HCT116 (cell line): Measurements from ENCODE around the gene SPTBN1. TPM values are rescaled to one million over a fixed set of nuclear protein-coding genes. Genes with fewer than 3 reads are reported as not detected.

ENCODE experiments used
- ATAC-seq: fragments of 200-7000 bp; cut with Tn5 transposase; 2 replicates; pipeline ENCODE4 v1.9.1; 2020; ENCODE audit warnings: mild to moderate bottlenecking, moderate library complexity
- BruUV-seq: library from RNA; stranded (reverse); fragments of 400-500 nt; replicated peaks from 2 replicates; lab custom pipeline; 2021; lab: Mats Ljungman, UMichigan
- CTCF ChIA-PET: fragments of 300-600 bp; sonication (Branson Sonifier 250); formaldehyde crosslinking; loops from one replicate; lab custom pipeline; 2021; ENCODE audit warnings: antibody characterized with exemption; lab: Charles Lee
- POLR2A ChIA-PET: fragments of 300-600, 350-600 bp; sonication (Branson Sonifier 250); formaldehyde crosslinking; loops from one replicate; lab custom pipeline; 2021; ENCODE audit warnings: antibody characterized with exemption; lab: Charles Lee
- RAD21 ChIA-PET, 2 experiments: fragments of 300-600 bp; sonication (Branson Sonifier 250); formaldehyde crosslinking; loops; one replicate each; lab custom pipeline; 2023; ENCODE audit warnings: low total read pairs in 2 of 2; ENCODE audit not compliant: uncharacterized antibody in 2 of 2, unreplicated experiment in 2 of 2, low non-redundant PET in 1 of 2; lab: Charles Lee
- DNase-seq: peaks from one replicate; pipeline ENCODE4 v3.0.0-alpha.2; 2010; ENCODE audit warnings: low read depth, low spot score
- H2AFZ ChIP-seq: fragments of 200-600 bp; shearing (Covaris generic), sonication (generic); 2 replicates; pipeline ENCODE4 v1.6.1; 2017; ENCODE audit warnings: low read depth, mixed run types, mixed read lengths, antibody characterized with exemption, low read length; ENCODE audit not compliant: poor library complexity, severe bottlenecking
- H3K27ac ChIP-seq: 2 replicates; pipeline ENCODE4 v1.5.1; 2012; ENCODE audit warnings: low read depth, low read length
- H3K27me3 ChIP-seq: fragments of 200-600 bp; sonication (generic); 2 replicates; pipeline ENCODE4 v1.6.1; 2016; ENCODE audit warnings: mixed run types, low read length, mixed read lengths; ENCODE audit not compliant: insufficient read depth
- H3K36me3 ChIP-seq, 2 experiments: fragments of 200-500 bp in 1 of 2; fragments of 200-600 bp in 1 of 2; sonication (Bioruptor generic) in 1 of 2; sonication (generic) in 1 of 2; 2 replicates each; pipeline versions ENCODE4 v1.5.1 to v1.6.1; 2014 to 2016; ENCODE audit warnings: low read length in 2 of 2, inconsistent platforms in 1 of 2, mixed read lengths in 1 of 2, mixed run types in 1 of 2; ENCODE audit not compliant: insufficient read depth in 2 of 2, control insufficient read depth in 1 of 2
- H3K4me1 ChIP-seq, 2 experiments: fragments of 200-600 bp in 1 of 2; sonication (generic) in 1 of 2; 2 replicates each; pipeline versions ENCODE4 v1.5.1 to v1.6.1; 2012 to 2017; ENCODE audit warnings: low read length in 2 of 2, inconsistent platforms in 1 of 2, mild to moderate bottlenecking in 1 of 2, mixed read lengths in 1 of 2, mixed run types in 1 of 2, moderate library complexity in 1 of 2; ENCODE audit not compliant: insufficient read depth in 2 of 2, control insufficient read depth in 1 of 2
- H3K4me2 ChIP-seq: fragments of 200-600 bp; sonication (generic); 2 replicates; pipeline ENCODE4 v1.6.1; 2017; ENCODE audit warnings: mixed run types, low read length, mixed read lengths
- H3K4me3 ChIP-seq, 2 experiments: fragments of 200-600 bp in 1 of 2; sonication (generic) in 1 of 2; replicated peaks in 1 of 2; 2 replicates each; pipeline ENCODE4 v1.5.1; 2011 to 2016; ENCODE audit warnings: low read length in 2 of 2, control low read depth in 1 of 2, low read depth in 1 of 2, mild to moderate bottlenecking in 1 of 2, mixed read lengths in 1 of 2, mixed run types in 1 of 2
- H3K79me2 ChIP-seq: fragments of 200-600 bp; sonication (generic); 2 replicates; pipeline ENCODE4 v1.6.1; 2017; ENCODE audit warnings: mild to moderate bottlenecking, mixed run types, low read length, moderate library complexity, mixed read lengths; ENCODE audit not compliant: insufficient read depth
- H3K9ac ChIP-seq: fragments of 200-600 bp; sonication (generic); 2 replicates; pipeline ENCODE4 v1.6.1; 2016; ENCODE audit warnings: low read length, mixed read lengths
- H3K9me2 ChIP-seq: fragments of 200-600 bp; sonication (generic), shearing (Covaris generic); 2 replicates; pipeline ENCODE4 v1.6.1; 2017; ENCODE audit warnings: mixed run types, mild to moderate bottlenecking, moderate library complexity; ENCODE audit not compliant: insufficient read depth
- H3K9me3 ChIP-seq, 2 experiments: fragments of 200-500 bp in 1 of 2; fragments of 200-600 bp in 1 of 2; sonication (Bioruptor generic) in 1 of 2; sonication (generic) in 1 of 2; 2 replicates each; pipeline ENCODE4 v1.6.1; 2014 to 2017; ENCODE audit warnings: low read length in 2 of 2, mixed read lengths in 2 of 2, inconsistent platforms in 1 of 2, low read depth in 1 of 2, mild to moderate bottlenecking in 1 of 2, mixed run types in 1 of 2, moderate library complexity in 1 of 2; ENCODE audit not compliant: control insufficient read depth in 1 of 2, insufficient read depth in 1 of 2
- H4K20me1 ChIP-seq: fragments of 200-600 bp; sonication (generic), shearing (Covaris generic); 2 replicates; pipeline ENCODE4 v1.6.1; 2017; ENCODE audit warnings: mixed run types, mild to moderate bottlenecking, moderate library complexity; ENCODE audit not compliant: insufficient read depth
- ATF3 ChIP-seq: IDR thresholded peaks from 2 replicates; pipeline ENCODE4 v1.6.1; 2012
- CEBPB ChIP-seq: IDR thresholded peaks from 2 replicates; pipeline ENCODE4 v1.6.1; 2012; ENCODE audit warnings: low read depth
- CTCF ChIP-seq, 3 experiments: fragments of 200-600 bp in 1 of 3; sonication (generic) in 1 of 3; IDR thresholded peaks in 2 of 3; conservative IDR thresholded peaks in 1 of 3; 2 replicates each; pipeline ENCODE4 v1.5.1; 2012 to 2017; ENCODE audit warnings: low read depth in 2 of 3, low read length in 2 of 3, antibody characterized with exemption in 1 of 3, borderline replicate concordance in 1 of 3, control low read depth in 1 of 3, mild to moderate bottlenecking in 1 of 3, mixed read lengths in 1 of 3, mixed run types in 1 of 3, moderate library complexity in 1 of 3; ENCODE audit not compliant: insufficient read depth in 1 of 3
- EGR1 ChIP-seq: IDR thresholded peaks from 2 replicates; pipeline ENCODE4 v1.6.1; 2012; ENCODE audit warnings: low read depth
- ELF1 ChIP-seq: IDR thresholded peaks from 2 replicates; pipeline ENCODE4 v1.6.1; 2012; ENCODE audit warnings: low read depth, borderline replicate concordance
- EZH2 ChIP-seq: fragments of 200-600 bp; sonication (generic); IDR thresholded peaks from 2 replicates; pipeline ENCODE4 v1.6.1; 2017; ENCODE audit warnings: antibody characterized with exemption, mixed run types
- EZH2phosphoT487 ChIP-seq: fragments of 200-600 bp; IDR thresholded peaks from 2 replicates; pipeline ENCODE4 v1.6.1; 2018; ENCODE audit warnings: antibody characterized with exemption, borderline replicate concordance
- FOSL1 ChIP-seq: IDR thresholded peaks from 2 replicates; pipeline ENCODE4 v1.6.1; 2012; ENCODE audit warnings: low read depth
- JUND ChIP-seq: IDR thresholded peaks from 2 replicates; pipeline ENCODE4 v1.6.1; 2012
- POLR2A ChIP-seq: IDR thresholded peaks from 2 replicates; pipeline ENCODE4 v1.7.0; 2011; ENCODE audit warnings: borderline replicate concordance; ENCODE audit not compliant: insufficient read depth, insufficient read length; ENCODE audit errors: extremely low read depth
- POLR2AphosphoS5 ChIP-seq: IDR thresholded peaks from 2 replicates; pipeline ENCODE4 v1.6.1; 2011; ENCODE audit warnings: mild to moderate bottlenecking, low read depth, low read length, moderate library complexity
- RAD21 ChIP-seq: IDR thresholded peaks from 2 replicates; pipeline ENCODE4 v1.6.1; 2012; ENCODE audit warnings: low read depth, mild to moderate bottlenecking
- REST ChIP-seq: IDR thresholded peaks from 2 replicates; pipeline ENCODE4 v1.6.1; 2012; ENCODE audit warnings: low read depth
- ZNF274 ChIP-seq: fragments of 200-500 bp; sonication (Bioruptor generic); IDR thresholded peaks from 2 replicates; pipeline ENCODE4 v1.6.1; 2014; ENCODE audit warnings: mild to moderate bottlenecking, low read depth, low read length, inconsistent platforms
- intact Hi-C: fragments of 100-400 bp; cut with micrococcal nuclease; formaldehyde crosslinking; loops from 2 replicates; pipeline ENCODE4 v1.10.0; 2022
- total RNA-seq: library from RNA; stranded (reverse); gene quantifications from one replicate; pipeline ENCODE4 v1.2.1, GENCODE V29; 2021; ENCODE audit not compliant: unreplicated experiment
- TF ChIP-seq, protein P1 (sequence below): IDR thresholded peaks from 2 replicates; pipeline ENCODE4 v1.6.1; 2012

The SPTBN1 gene
- total RNA-seq, 1 experiment from 2014 or later, result 84.4 TPM

DNA sequence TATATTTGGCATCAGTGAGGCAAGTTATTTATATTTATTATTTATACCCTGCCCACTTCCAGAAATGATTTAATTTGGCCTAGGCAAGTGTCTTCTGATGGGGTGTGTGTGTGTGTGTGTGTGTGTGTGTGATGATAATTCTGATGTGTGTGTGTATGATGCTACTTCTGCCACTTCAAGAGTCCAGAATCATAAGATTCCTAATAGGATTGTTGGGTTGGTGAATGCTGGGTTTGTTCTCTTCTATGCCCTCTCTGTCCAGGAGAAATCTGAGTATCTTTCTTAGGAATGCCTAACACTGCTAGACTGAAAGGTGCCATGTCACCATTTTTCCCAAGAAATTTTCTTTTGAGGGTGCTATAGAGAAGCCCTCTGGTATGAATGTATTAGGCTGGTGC, 122.5 kb downstream of the SPTBN1 start:
- CTCF ChIA-PET, result no interaction called here
- POLR2A ChIA-PET, result no interaction called here
- Histone ChIP-seq H3K36me3 (no peaks in the 10 kb centered on the region), H3K9me2 (no peaks in the 10 kb centered on the region), H3K79me2 (peaks cover 86% of the 10 kb centered on the region), H2AFZ (no peak overlapping the region), H3K27me3 (no peaks in the 10 kb centered on the region), H3K4me2 (no peak overlapping the region), H3K27ac (no peak overlapping the region), H4K20me1 (peaks cover 4% of the 10 kb centered on the region; the same call in 1 of the 2 replicates), H3K4me1 (peaks cover 9 to 15% of the 10 kb centered on the region in 2 experiments), H3K9me3 (no peaks in the 10 kb centered on the region), H3K4me3 (no peak overlapping the region), H3K9ac (no peak overlapping the region)
- intact Hi-C loops, result no loop called here
- TF ChIP-seq ATF3, result no peak
- TF ChIP-seq, protein P1, sequence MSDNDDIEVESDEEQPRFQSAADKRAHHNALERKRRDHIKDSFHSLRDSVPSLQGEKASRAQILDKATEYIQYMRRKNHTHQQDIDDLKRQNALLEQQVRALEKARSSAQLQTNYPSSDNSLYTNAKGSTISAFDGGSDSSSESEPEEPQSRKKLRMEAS, result no peak
- no peak for TF ChIP-seq FOSL1
- no peak for TF ChIP-seq EZH2
- DNase-seq (no peak), ATAC-seq (no peak)
- no TSS peak for BruUV-seq
- RAD21 ChIA-PET, result no interaction called here

GRCh38 chr2:54579061-54579681, 123.0 kb downstream of the SPTBN1 start:
- Histone ChIP-seq H3K36me3 (no peaks in the 10 kb centered on the region), H3K79me2 (peaks cover 84% of the 10 kb centered on the region), H2AFZ (no peak overlapping the region), H3K4me3 (no peak overlapping the region), H3K27ac (no peak overlapping the region), H3K4me1 (peaks cover 5 to 10% of the 10 kb centered on the region in 2 experiments; a peak in 3 of 4 replicates), H3K27me3 (no peaks in the 10 kb centered on the region), H3K9ac (no peak overlapping the region), H3K9me2 (no peaks in the 10 kb centered on the region), H3K9me3 (no peaks in the 10 kb centered on the region), H4K20me1 (peaks cover 4% of the 10 kb centered on the region; the same call in 1 of the 2 replicates), H3K4me2 (no peak overlapping the region)
- ATAC-seq, result no peak
- POLR2A ChIA-PET, result no interaction called here
- DNase-seq, result no peak
- RAD21 ChIA-PET, result no interaction called here
- intact Hi-C loops, result no loop called here
- CTCF ChIA-PET, result no interaction called here
- TF ChIP-seq EGR1 (no peak), POLR2A (no peak), RAD21 (no peak), EZH2phosphoT487 (no peak), FOSL1 (no peak), ELF1 (no peak), ZNF274 (no peak), CEBPB (no peak), CTCF (IDR thresholded peaks at IDR 0.05 in 2 of 3, conservative IDR thresholded peaks at IDR 0.05 in 1 of 3; ENCODE audit: borderline replicate concordance in 1 of 3, insufficient read depth in 1 of 3, low read depth in 2 of 3, low read length in 2 of 3) (no peak), EZH2 (no peak), REST (no peak), POLR2AphosphoS5 (no peak), JUND (no peak)
- BruUV-seq, result no TSS peak
